H1 (cell line): ENCODE data around the gene DVL3. TPM values are rescaled to one million over a fixed set of nuclear protein-coding genes. Genes with fewer than 3 reads are reported as not detected.

ENCODE experiments used
- CTCF ChIA-PET: fragments of 300-600 bp; sonication (Branson Sonifier 250); formaldehyde crosslinking; loops from one replicate; lab custom pipeline; 2021; ENCODE audit not compliant: partially characterized antibody; lab: Charles Lee
- POLR2A ChIA-PET: fragments of 300-600 bp; sonication (Branson Sonifier 250); formaldehyde crosslinking; loops from one replicate; lab custom pipeline; 2021; ENCODE audit warnings: inconsistent platforms; ENCODE audit not compliant: partially characterized antibody; lab: Charles Lee
- DNase-seq, 2 experiments: peaks; one replicate each; pipeline versions ENCODE4 v3.0.0 to v3.0.0-alpha.2; 2010 to 2022; ENCODE audit warnings: low spot score in 2 of 2, low read depth in 1 of 2, mixed read lengths in 1 of 2
- FAIRE-seq: peaks from 2 replicates; lab custom pipeline; 2011; peaks lifted over from hg19 to GRCh38; lab: Jason Lieb, UNC
- H2AFZ ChIP-seq: 2 replicates; pipeline ENCODE4 v1.8.1; 2012; ENCODE audit warnings: low read length, inconsistent platforms
- H2AK5ac ChIP-seq: 2 replicates; pipeline ENCODE4 v1.6.1; 2013; ENCODE audit warnings: low read depth, low read length
- H2BK120ac ChIP-seq: replicated peaks from 2 replicates; pipeline ENCODE3; 2013; ENCODE audit warnings: low read depth, low read length, inconsistent platforms
- H2BK12ac ChIP-seq: 2 replicates; pipeline ENCODE4 v1.6.1; 2013; ENCODE audit warnings: low read depth, low read length
- H2BK15ac ChIP-seq: 2 replicates; pipeline ENCODE4 v1.6.1; 2013; ENCODE audit warnings: low read length
- H2BK20ac ChIP-seq: 2 replicates; pipeline ENCODE4 v1.6.1; 2013; ENCODE audit warnings: low read length
- H2BK5ac ChIP-seq: 2 replicates; pipeline ENCODE4 v1.6.1; 2013; ENCODE audit warnings: low read depth, low read length
- H3K14ac ChIP-seq: 2 replicates; pipeline ENCODE4 v1.6.1; 2013; ENCODE audit warnings: inconsistent platforms; ENCODE audit not compliant: insufficient read length
- H3K18ac ChIP-seq: 2 replicates; pipeline ENCODE4 v1.6.1; 2013; ENCODE audit warnings: low read length; ENCODE audit errors: extremely low read depth
- H3K23ac ChIP-seq: 2 replicates; pipeline ENCODE4 v1.6.1; 2013; ENCODE audit warnings: inconsistent platforms; ENCODE audit not compliant: insufficient read length
- H3K23me2 ChIP-seq: 2 replicates; pipeline ENCODE4 v1.6.1; 2013; ENCODE audit warnings: low read depth, low read length
- H3K27ac ChIP-seq: 2 replicates; pipeline ENCODE4 v1.6.1; 2011; ENCODE audit warnings: low read depth, low read length, inconsistent platforms
- H3K27me3 ChIP-seq, 4 experiments: replicated peaks in 1 of 4; 1 replicate in 1 of 4; 2 replicates in 3 of 4; pipeline versions ENCODE4 v1.6.1 to v1.8.1; 2011 to 2013; ENCODE audit warnings: low read length in 3 of 4, mild to moderate bottlenecking in 3 of 4, inconsistent platforms in 2 of 4, mixed read lengths in 2 of 4, moderate library complexity in 1 of 4; ENCODE audit not compliant: control insufficient read depth in 3 of 4, insufficient read depth in 3 of 4; ENCODE audit errors: extremely low read depth in 1 of 4
- H3K36me3 ChIP-seq, 4 experiments: 2 replicates each; pipeline versions ENCODE4 v1.6.1 to v1.8.1; 2011 to 2013; ENCODE audit warnings: mild to moderate bottlenecking in 4 of 4, low read length in 3 of 4, moderate library complexity in 2 of 4, control low read depth in 1 of 4, inconsistent platforms in 1 of 4; ENCODE audit not compliant: insufficient read depth in 4 of 4, control insufficient read depth in 2 of 4
- H3K4ac ChIP-seq: replicated peaks from 2 replicates; pipeline ENCODE3; 2013; ENCODE audit warnings: low read length, low read depth, mixed read lengths, inconsistent platforms; ENCODE audit not compliant: insufficient read length
- H3K4me1 ChIP-seq, 4 experiments: replicated peaks in 1 of 4; 1 replicate in 1 of 4; 2 replicates in 3 of 4; pipeline versions ENCODE4 v1.6.1 to v1.8.1; 2011 to 2013; ENCODE audit warnings: low read length in 3 of 4, inconsistent platforms in 2 of 4, mixed read lengths in 1 of 4; ENCODE audit not compliant: insufficient read depth in 4 of 4, control insufficient read depth in 3 of 4
- H3K4me2 ChIP-seq, 2 experiments: 2 replicates each; pipeline versions ENCODE4 v1.6.1 to v1.8.1; 2011 to 2013; ENCODE audit warnings: low read depth in 2 of 2, low read length in 2 of 2, control low read depth in 1 of 2, inconsistent platforms in 1 of 2, mild to moderate bottlenecking in 1 of 2; ENCODE audit not compliant: insufficient read depth in 1 of 2
- H3K4me3 ChIP-seq, 4 experiments: fragments of 200-600, 300-600 bp in 1 of 4; sonication (generic), shearing (Covaris generic), sonication (Bioruptor Twin) in 1 of 4; 2 replicates each; pipeline versions ENCODE4 v1.5.1 to v1.8.1; 2011 to 2016; ENCODE audit warnings: low read length in 4 of 4, low read depth in 3 of 4, control low read depth in 2 of 4, inconsistent platforms in 2 of 4, mild to moderate bottlenecking in 2 of 4, mixed read lengths in 1 of 4, moderate library complexity in 1 of 4; ENCODE audit not compliant: insufficient read depth in 2 of 4; ENCODE audit errors: extremely low read depth in 1 of 4
- H3K56ac ChIP-seq: replicated peaks from 2 replicates; pipeline ENCODE3; 2013; ENCODE audit warnings: low read depth, mild to moderate bottlenecking, mixed read lengths, low read length, inconsistent platforms; ENCODE audit not compliant: insufficient read length
- H3K79me1 ChIP-seq: 2 replicates; pipeline ENCODE4 v1.6.1; 2013; ENCODE audit warnings: low read depth, low read length, control low read depth
- H3K79me2 ChIP-seq, 2 experiments: 2 replicates each; pipeline versions ENCODE4 v1.6.1 to v1.8.1; 2012 to 2013; ENCODE audit warnings: low read length in 2 of 2, mild to moderate bottlenecking in 2 of 2, inconsistent platforms in 1 of 2; ENCODE audit not compliant: insufficient read depth in 2 of 2, control insufficient read depth in 1 of 2
- H3K9ac ChIP-seq, 4 experiments: replicated peaks in 1 of 4; 1 replicate in 1 of 4; 2 replicates in 3 of 4; pipeline versions ENCODE4 v1.6.1 to v1.8.1; 2011 to 2013; ENCODE audit warnings: low read depth in 3 of 4, low read length in 3 of 4, control low read depth in 2 of 4, mild to moderate bottlenecking in 2 of 4, moderate library complexity in 2 of 4, inconsistent platforms in 1 of 4; ENCODE audit errors: extremely low read depth in 1 of 4
- H3K9me3 ChIP-seq, 2 experiments: 2 replicates each; pipeline versions ENCODE4 v1.6.1 to v1.8.1; 2012 to 2013; ENCODE audit warnings: mild to moderate bottlenecking in 2 of 2, moderate library complexity in 2 of 2, control low read depth in 1 of 2, inconsistent platforms in 1 of 2, low read depth in 1 of 2, low read length in 1 of 2, mixed read lengths in 1 of 2; ENCODE audit not compliant: insufficient read depth in 2 of 2
- H4K20me1 ChIP-seq, 2 experiments: replicated peaks in 1 of 2; 2 replicates each; pipeline versions ENCODE3 to v1.8.1; 2011 to 2013; ENCODE audit warnings: inconsistent platforms in 2 of 2, low read length in 2 of 2, mild to moderate bottlenecking in 1 of 2; ENCODE audit not compliant: insufficient read depth in 2 of 2, control insufficient read depth in 1 of 2
- H4K5ac ChIP-seq: 2 replicates; pipeline ENCODE4 v1.6.1; 2013; ENCODE audit warnings: low read length, low read depth, mixed read lengths, inconsistent platforms; ENCODE audit not compliant: insufficient read length
- H4K8ac ChIP-seq: 2 replicates; pipeline ENCODE4 v1.8.0; 2013; ENCODE audit warnings: mild to moderate bottlenecking, moderate library complexity, low read length, inconsistent platforms; ENCODE audit not compliant: insufficient read depth; ENCODE audit errors: extremely low read depth
- H4K91ac ChIP-seq: replicated peaks from 2 replicates; pipeline ENCODE3; 2013; ENCODE audit warnings: low read length, mixed read lengths, inconsistent platforms; ENCODE audit not compliant: insufficient read length
- CHD1 ChIP-seq: IDR thresholded peaks from 2 replicates; pipeline ENCODE4 v1.6.1; 2012; ENCODE audit warnings: low read depth, low read length, improper control_type of control experiment
- EGR1 ChIP-seq: IDR thresholded peaks from 2 replicates; pipeline ENCODE4 v1.6.1; 2011; ENCODE audit warnings: low read depth, low read length, borderline replicate concordance
- EZH2 ChIP-seq: fragments of 200-600 bp; sonication (generic); IDR thresholded peaks from 2 replicates; pipeline ENCODE4 v1.7.1; 2012; ENCODE audit warnings: low read depth, mild to moderate bottlenecking, moderate library complexity, low read length, inconsistent platforms; ENCODE audit not compliant: severe bottlenecking
- GABPA ChIP-seq: IDR thresholded peaks from 2 replicates; pipeline ENCODE4 v1.6.1; 2011; ENCODE audit warnings: mild to moderate bottlenecking, low read length, moderate library complexity, borderline replicate concordance; ENCODE audit not compliant: insufficient read depth
- HDAC2 ChIP-seq, 2 experiments: fragments of 300-600 bp in 1 of 2; sonication (generic) in 1 of 2; IDR thresholded peaks; 2 replicates each; pipeline ENCODE4 v1.6.1; 2011 to 2012; ENCODE audit warnings: low read depth in 2 of 2, low read length in 2 of 2, mild to moderate bottlenecking in 2 of 2, moderate library complexity in 2 of 2, borderline replicate concordance in 1 of 2, inconsistent platforms in 1 of 2
- NRF1 ChIP-seq: IDR thresholded peaks from 2 replicates; pipeline ENCODE4 v1.6.1; 2011; ENCODE audit warnings: mild to moderate bottlenecking, low read depth, low read length, improper control_type of control experiment
- RNF2 ChIP-seq: fragments of 200-900, 300-1000 bp; sonication (generic); IDR thresholded peaks from 2 replicates; pipeline ENCODE4 v1.7.1; 2016; ENCODE audit warnings: borderline replicate concordance, low read depth, mild to moderate bottlenecking, antibody characterized with exemption, low read length; ENCODE audit not compliant: poor library complexity, severe bottlenecking; ENCODE audit errors: missing control alignments
- RXRA ChIP-seq: IDR thresholded peaks from 2 replicates; pipeline ENCODE4 v1.6.1; 2011; ENCODE audit warnings: low read depth, mild to moderate bottlenecking, low read length, moderate library complexity; ENCODE audit not compliant: insufficient read depth
- SRF ChIP-seq: IDR thresholded peaks from 2 replicates; pipeline ENCODE4 v1.6.1; 2011; ENCODE audit warnings: mild to moderate bottlenecking, low read depth, low read length, moderate library complexity
- TEAD4 ChIP-seq: IDR thresholded peaks from 2 replicates; pipeline ENCODE4 v1.6.1; 2012; ENCODE audit warnings: low read depth, low read length, inconsistent platforms, mixed read lengths
- ZNF274 ChIP-seq: IDR thresholded peaks from 2 replicates; pipeline ENCODE4 v1.7.0; 2012; ENCODE audit warnings: low read length, borderline replicate concordance; ENCODE audit errors: extremely low read depth
- WGBS, 2 experiments: shearing (Covaris generic) in 1 of 2; methylation state at CpG; one replicate each; pipeline versions ENCODE4 v1.1.6 to v1.1.7; 2013 to 2015; ENCODE audit warnings: low lambda C conversion rate in 2 of 2, mixed read lengths in 2 of 2, inconsistent platforms in 1 of 2, low coverage in 1 of 2, missing lambda C conversion rate in 1 of 2; ENCODE audit not compliant: insufficient replicate concordance in 2 of 2, insufficient coverage in 1 of 2, insufficient read length in 1 of 2; ENCODE audit errors: extremely low coverage in 1 of 2, missing lambda C conversion rate in 1 of 2; 5-methylcytosine and 5-hydroxymethylcytosine counted together
- polyA plus RNA-seq, 7 experiments: library from polyadenylated mRNA; depleted of rRNA in 3 of 7; stranded (reverse) in 5 of 7; unstranded in 2 of 7; fragments of >200 nt in 5 of 7; fragments of 200-250 nt in 2 of 7; gene quantifications; 1 replicate in 5 of 7; 2 replicates in 1 of 7; 4 replicates in 1 of 7; pipeline versions ENCODE4 v1.2.1 to v1.2.3, GENCODE V29; 2011 to 2013; ENCODE audit warnings: missing spikeins in 2 of 7, mixed read lengths in 2 of 7
- total RNA-seq: library from RNA; stranded (reverse); fragmentation: NEBNext Ultra II Directional; extraction: Animal tissue kit (Norgen Biotek cat#: 25700); gene quantifications from 2 replicates; pipeline ENCODE4 v1.2.1, GENCODE V29; 2021
- TF ChIP-seq, protein P1 (sequence below): IDR thresholded peaks from 2 replicates; pipeline ENCODE4 v1.6.1; 2012; ENCODE audit warnings: inconsistent platforms

Gene DVL3
- total and polyA plus RNA-seq, 2 of the 8 experiments (the other 6 are each of a cell fraction or from before 2014, with no cell fraction given) = 38.5 to 66.6 TPM

DNA sequence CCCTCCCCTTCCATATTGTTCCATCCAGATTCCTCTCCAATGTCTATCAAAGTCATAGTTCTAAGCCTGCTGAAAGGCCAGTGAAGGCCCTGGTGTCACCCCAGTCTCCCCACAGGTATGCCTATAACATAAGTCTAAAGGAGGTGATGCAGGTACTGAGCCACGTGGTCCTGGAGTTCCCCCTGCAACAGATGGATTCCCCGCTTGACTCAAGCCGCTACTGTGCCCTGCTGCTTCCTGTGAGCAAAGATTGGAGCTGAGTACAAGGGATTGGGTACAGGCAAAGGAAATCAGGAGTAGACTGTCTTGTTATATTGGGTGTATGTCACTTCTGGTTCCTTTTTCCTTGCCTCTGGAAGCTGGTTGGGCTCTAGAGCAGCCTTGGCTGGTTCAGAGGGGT is 11.8 kb upstream of the DVL3 start:
- no peak overlapping the region for H2BK15ac ChIP-seq
- no peak overlapping the region for H3K4me3 ChIP-seq
- no peak overlapping the region for H3K9ac ChIP-seq
- H3K4me2 ChIP-seq = no peak overlapping the region
- no peak overlapping the region for H3K18ac ChIP-seq
- H3K27me3 ChIP-seq = no peaks in the 10 kb centered on the region
- no peaks in the 10 kb centered on the region for H3K23me2 ChIP-seq
- H2BK5ac ChIP-seq = no peak overlapping the region
- H2BK120ac ChIP-seq = no peak overlapping the region
- H4K8ac ChIP-seq = no peak overlapping the region
- H2BK12ac ChIP-seq = no peak overlapping the region
- no peak for DNase-seq
- H3K9me3 ChIP-seq = no peaks in the 10 kb centered on the region
- no peaks in the 10 kb centered on the region for H3K4me1 ChIP-seq
- H3K79me2 ChIP-seq = peaks cover 0 to 2% of the 10 kb centered on the region in 2 experiments; a peak in 1 of 4 replicates
- H3K14ac ChIP-seq = no peak overlapping the region
- no peak overlapping the region for H3K23ac ChIP-seq
- no peak overlapping the region for H2AFZ ChIP-seq
- H3K36me3 ChIP-seq = peaks cover 11 to 51% (median 34%) of the 10 kb centered on the region in 4 experiments
- H3K27ac ChIP-seq = no peak overlapping the region
- H2AK5ac ChIP-seq = no peak overlapping the region
- ChIA-PET POLR2A (interaction anchor here (1.6 to 4.6 kb wide), 2 partner anchors 8 to 97 kb away, joined by 5 to 26 read pairs; partner anchors contain the start of gene EIF2B5), CTCF (interaction anchor here (1.6 to 3.3 kb wide), 4 partner anchors 43 to 143 kb away, joined by 3 to 28 read pairs (median 12); partner anchors contain the start of gene ABCF3)
- H2BK20ac ChIP-seq = no peak overlapping the region
- H4K91ac ChIP-seq = no peak overlapping the region
- H3K56ac ChIP-seq = no peak overlapping the region
- WGBS, 2 experiments = 93% methylated on average over 3 of the region's 3 CpGs; no CpG with 5 or more reads in 1 of the 2 experiments
- peaks cover 0 to 3% of the 10 kb centered on the region in 2 experiments for H4K20me1 ChIP-seq
- H4K5ac ChIP-seq = no peak overlapping the region
- H3K4ac ChIP-seq = no peak overlapping the region
- no peak for FAIRE-seq
- peaks cover 2% of the 10 kb centered on the region; the same call in 1 of the 2 replicates for H3K79me1 ChIP-seq
- TF ChIP-seq RNF2 (no peak), NRF1 (no peak), RXRA (no peak), TEAD4 (no peak), GABPA (no peak), EGR1 (no peak), CHD1 (no peak), ZNF274 (no peak), EZH2 (no peak), HDAC2 (IDR thresholded peaks at IDR 0.05; ENCODE audit: borderline replicate concordance in 1 of 2, low read depth in 2 of 2, low read length in 2 of 2) (no peak), SRF (no peak)
- TF ChIP-seq, protein P1, sequence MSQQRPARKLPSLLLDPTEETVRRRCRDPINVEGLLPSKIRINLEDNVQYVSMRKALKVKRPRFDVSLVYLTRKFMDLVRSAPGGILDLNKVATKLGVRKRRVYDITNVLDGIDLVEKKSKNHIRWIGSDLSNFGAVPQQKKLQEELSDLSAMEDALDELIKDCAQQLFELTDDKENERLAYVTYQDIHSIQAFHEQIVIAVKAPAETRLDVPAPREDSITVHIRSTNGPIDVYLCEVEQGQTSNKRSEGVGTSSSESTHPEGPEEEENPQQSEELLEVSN = no peak
